ENCODE results near the gene MAMLD1.

Gene MAMLD1

GRCh38 chrX:150377005-150377404, 13.9 kb downstream of the MAMLD1 start:
- DNase-seq (ENCODE audit: low read depth in 1 of 2, low spot score in 1 of 2), result no peak
- no peak for TF ChIP-seq SPI1 (IDR thresholded peaks at IDR 0.05; ENCODE audit: borderline replicate concordance, low read depth)
- no peak for TF ChIP-seq POLR2AphosphoS5 (IDR thresholded peaks at IDR 0.05; ENCODE audit: low read depth)
- no peak for TF ChIP-seq CTCF (IDR thresholded peaks at IDR 0.05; ENCODE audit: insufficient read depth, low read length)
- TF ChIP-seq REST (IDR thresholded peaks at IDR 0.05; ENCODE audit: insufficient replicate concordance, low read depth), result no peak
- TF ChIP-seq GABPA (IDR thresholded peaks at IDR 0.05; ENCODE audit: low read depth), result no peak
- no peak overlapping the region for H3K27ac ChIP-seq (replicated peaks)
- H3K4me3 ChIP-seq (replicated peaks; ENCODE audit: insufficient read depth, low read length), result no peak overlapping the region
- no peaks in the 10 kb centered on the region for H3K27me3 ChIP-seq (ENCODE audit: insufficient read depth, poor library complexity, severe bottlenecking)

- TF ChIP-seq REST (IDR thresholded peaks at IDR 0.05; ENCODE audit: insufficient replicate concordance, low read depth) (no peak), POLR2AphosphoS5 (IDR thresholded peaks at IDR 0.05; ENCODE audit: low read depth) (no peak), SPI1 (IDR thresholded peaks at IDR 0.05; ENCODE audit: borderline replicate concordance, low read depth) (no peak), GABPA (IDR thresholded peaks at IDR 0.05; ENCODE audit: low read depth) (no peak), CTCF (IDR thresholded peaks at IDR 0.05; ENCODE audit: insufficient read depth, low read length) (no peak)
- no peak for DNase-seq (ENCODE audit: low read depth in 1 of 2, low spot score in 1 of 2)
- H3K4me3 ChIP-seq (replicated peaks; ENCODE audit: insufficient read depth, low read length), result no peak overlapping the region
- H3K27ac ChIP-seq (replicated peaks), result no peak overlapping the region
- H3K27me3 ChIP-seq (ENCODE audit: insufficient read depth, poor library complexity, severe bottlenecking), result no peaks in the 10 kb centered on the region
Observed at GRCh38 chrX:150405006-150405405, 41.9 kb downstream of the MAMLD1 start.

- TF ChIP-seq GABPA (IDR thresholded peaks at IDR 0.05; ENCODE audit: low read depth) (no peak), SPI1 (IDR thresholded peaks at IDR 0.05; ENCODE audit: borderline replicate concordance, low read depth) (no peak), POLR2AphosphoS5 (IDR thresholded peaks at IDR 0.05; ENCODE audit: low read depth) (no peak), CTCF (IDR thresholded peaks at IDR 0.05; ENCODE audit: insufficient read depth, low read length) (no peak)
- no peak for DNase-seq (ENCODE audit: low read depth in 1 of 2, low spot score in 1 of 2)
- no peak overlapping the region for H3K27ac ChIP-seq (replicated peaks)
- H3K27me3 ChIP-seq (ENCODE audit: insufficient read depth, poor library complexity, severe bottlenecking), result no peaks in the 10 kb centered on the region
- H3K4me3 ChIP-seq (replicated peaks; ENCODE audit: insufficient read depth, low read length), result no peak overlapping the region
Observed at GRCh38 chrX:150405576-150405975, 42.5 kb downstream of the MAMLD1 start.

- H3K4me3 ChIP-seq (replicated peaks; ENCODE audit: insufficient read depth, low read length), result no peak overlapping the region
- no peak overlapping the region for H3K27ac ChIP-seq (replicated peaks)
- DNase-seq (ENCODE audit: low read depth in 1 of 2, low spot score in 1 of 2), result no peak
- TF ChIP-seq CTCF (IDR thresholded peaks at IDR 0.05; ENCODE audit: insufficient read depth, low read length) (no peak), REST (IDR thresholded peaks at IDR 0.05; ENCODE audit: insufficient replicate concordance, low read depth) (no peak), SPI1 (IDR thresholded peaks at IDR 0.05; ENCODE audit: borderline replicate concordance, low read depth) (no peak), GABPA (IDR thresholded peaks at IDR 0.05; ENCODE audit: low read depth) (no peak), POLR2AphosphoS5 (IDR thresholded peaks at IDR 0.05; ENCODE audit: low read depth) (no peak)
- no peaks in the 10 kb centered on the region for H3K27me3 ChIP-seq (ENCODE audit: insufficient read depth, poor library complexity, severe bottlenecking)
Observed at GRCh38 chrX:150406596-150406995, 43.5 kb downstream of the MAMLD1 start.
